Hepatocyte (in vitro differentiated cells): ENCODE data around the gene JUNB. TPM values are rescaled to one million over a fixed set of nuclear protein-coding genes. Genes with fewer than 3 reads are reported as not detected.

Experiments used
- DNase-seq: peaks from one replicate; pipeline ENCODE4 v3.0.0-alpha.2; 2016; ENCODE audit warnings: low spot score
- H2AFZ ChIP-seq: fragments of 200-600 bp; sonication (generic); 2 replicates; pipeline ENCODE4 v1.6.0; 2016; ENCODE audit warnings: antibody characterized with exemption, mild to moderate bottlenecking
- H3K27ac ChIP-seq: fragments of 200-600 bp; sonication (generic); 2 replicates; pipeline ENCODE4 v1.5.1; 2016; ENCODE audit warnings: mild to moderate bottlenecking
- H3K27me3 ChIP-seq: fragments of 200-600 bp; sonication (generic); 2 replicates; pipeline ENCODE4 v1.6.1; 2016
- H3K36me3 ChIP-seq: fragments of 200-600 bp; sonication (generic); replicated peaks from 2 replicates; pipeline ENCODE4 v1.5.1; 2016; ENCODE audit warnings: low read depth; ENCODE audit not compliant: insufficient read depth
- H3K4me1 ChIP-seq: fragments of 200-600 bp; sonication (generic); 2 replicates; pipeline ENCODE4 v1.5.1; 2016; ENCODE audit warnings: mild to moderate bottlenecking, moderate library complexity; ENCODE audit not compliant: insufficient read depth
- H3K4me2 ChIP-seq: fragments of 200-600 bp; sonication (generic); 2 replicates; pipeline ENCODE4 v1.6.0; 2016
- H3K4me3 ChIP-seq: fragments of 200-600 bp; sonication (generic); 2 replicates; pipeline ENCODE4 v1.5.1; 2016; ENCODE audit warnings: mild to moderate bottlenecking
- H3K79me2 ChIP-seq: fragments of 200-600 bp; sonication (generic); 2 replicates; pipeline ENCODE4 v1.6.0; 2017; ENCODE audit warnings: mild to moderate bottlenecking
- H3K9me2 ChIP-seq: fragments of 200-600 bp; sonication (generic); replicated peaks from 2 replicates; pipeline ENCODE4 v1.6.0; 2017; ENCODE audit warnings: mild to moderate bottlenecking; ENCODE audit not compliant: insufficient read depth
- H3K9me3 ChIP-seq: fragments of 200-600 bp; sonication (generic); 2 replicates; pipeline ENCODE4 v1.5.1; 2016; ENCODE audit warnings: low read depth, mild to moderate bottlenecking
- H4K20me1 ChIP-seq: fragments of 200-600 bp; sonication (generic); 2 replicates; pipeline ENCODE4 v1.6.0; 2016; ENCODE audit warnings: mild to moderate bottlenecking; ENCODE audit not compliant: insufficient read depth, poor library complexity, severe bottlenecking
- EZH2 ChIP-seq: fragments of 200-600 bp; sonication (generic); IDR thresholded peaks from 2 replicates; pipeline ENCODE4 v1.6.1; 2016; ENCODE audit warnings: antibody characterized with exemption, mild to moderate bottlenecking, borderline replicate concordance
- EZH2phosphoT487 ChIP-seq: fragments of 200-600 bp; sonication (generic); IDR thresholded peaks from one replicate; pipeline ENCODE4 v1.6.1; 2018; ENCODE audit warnings: antibody characterized with exemption, mild to moderate bottlenecking, low read depth, moderate library complexity; ENCODE audit not compliant: unreplicated experiment, severe bottlenecking
- WGBS: methylation state at CpG from one replicate; pipeline ENCODE4 v1.1.6; 2016; ENCODE audit warnings: low lambda C conversion rate; ENCODE audit errors: missing lambda C conversion rate; 5-methylcytosine and 5-hydroxymethylcytosine counted together
- polyA plus RNA-seq: library from polyadenylated mRNA; unstranded; fragments of >200 nt; fragmentation: Nextera tagmentation; extraction: Ambion mirVana; gene quantifications from 2 replicates; pipeline ENCODE4 v1.2.1, GENCODE V29; 2016
- total RNA-seq: library from RNA; depleted of rRNA; stranded (reverse); fragments of >200 nt; gene quantifications from 2 replicates; pipeline ENCODE4 v1.2.3, GENCODE V29; 2014
- TF ChIP-seq, protein P1 (sequence below): fragments of 200-600 bp; sonication (generic); IDR thresholded peaks from 2 replicates; pipeline ENCODE4 v1.5.1; 2016; ENCODE audit warnings: antibody characterized with exemption, mild to moderate bottlenecking; ENCODE audit not compliant: poor library complexity

JUNB gene
- total and polyA plus RNA-seq, 2 experiments from 2014 or later: 399 to 539 TPM

DNA sequence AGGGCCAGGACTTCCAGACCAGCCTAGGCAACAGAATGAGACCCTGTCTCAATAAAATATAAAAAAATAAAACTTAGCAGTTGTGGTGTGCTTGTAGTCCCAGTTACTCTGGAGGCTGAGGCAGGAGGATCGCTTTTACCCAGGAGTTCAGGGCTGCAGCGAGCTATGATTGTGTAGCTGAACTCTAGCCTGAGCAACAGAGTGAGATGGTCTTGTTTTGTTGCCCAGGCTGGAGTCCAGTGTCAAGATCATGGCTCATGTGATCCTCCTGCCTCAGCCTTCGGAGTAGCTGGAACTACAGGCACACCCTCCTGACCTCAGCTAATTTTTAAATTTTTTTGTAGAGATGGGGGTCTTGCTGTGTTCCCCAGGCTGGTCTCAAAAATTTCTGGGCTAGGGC is 4.3 kb upstream of the JUNB start:
- peak overlapping the region; percentile 99 for H3K27ac ChIP-seq
- no peaks in the 10 kb centered on the region for H3K27me3 ChIP-seq
- TF ChIP-seq EZH2phosphoT487: no peak
- TF ChIP-seq EZH2: no peak
- no peaks in the 10 kb centered on the region for H4K20me1 ChIP-seq
- no peak overlapping the region for H2AFZ ChIP-seq
- H3K4me1 ChIP-seq: peaks cover 74% of the 10 kb centered on the region
- peaks cover 5% of the 10 kb centered on the region for H3K79me2 ChIP-seq
- H3K9me3 ChIP-seq: no peaks in the 10 kb centered on the region
- H3K4me3 ChIP-seq: no peak overlapping the region
- H3K4me2 ChIP-seq: no peak overlapping the region
- no peak for DNase-seq
- no peaks in the 10 kb centered on the region for H3K36me3 ChIP-seq
- WGBS: 97% methylated on average over 3 of the region's 3 CpGs
- no peaks in the 10 kb centered on the region for H3K9me2 ChIP-seq

DNA sequence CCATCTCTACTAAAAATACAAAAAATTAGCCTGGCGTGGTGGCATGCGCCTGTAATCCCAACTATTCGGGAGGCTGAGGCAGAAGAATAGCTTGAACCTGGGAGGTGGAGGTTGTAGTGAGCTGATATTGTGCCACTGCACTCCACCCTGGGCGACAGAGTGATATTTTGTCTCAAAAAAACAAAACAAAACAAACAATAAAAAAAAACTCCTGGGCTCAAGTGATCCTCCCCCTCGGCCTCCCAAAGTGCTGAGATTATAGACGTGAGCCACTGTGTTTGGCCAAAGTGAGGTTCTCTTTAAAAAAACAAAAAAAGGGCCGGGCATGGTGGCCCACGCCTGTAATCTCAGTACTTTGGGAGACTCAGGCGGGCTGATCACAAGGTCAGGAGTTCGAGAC is 3.8 kb upstream of the JUNB start:
- no peak overlapping the region for H3K4me3 ChIP-seq
- H3K4me1 ChIP-seq: peaks cover 70% of the 10 kb centered on the region
- H3K4me2 ChIP-seq: peak overlapping the region; percentile 84

DNA sequence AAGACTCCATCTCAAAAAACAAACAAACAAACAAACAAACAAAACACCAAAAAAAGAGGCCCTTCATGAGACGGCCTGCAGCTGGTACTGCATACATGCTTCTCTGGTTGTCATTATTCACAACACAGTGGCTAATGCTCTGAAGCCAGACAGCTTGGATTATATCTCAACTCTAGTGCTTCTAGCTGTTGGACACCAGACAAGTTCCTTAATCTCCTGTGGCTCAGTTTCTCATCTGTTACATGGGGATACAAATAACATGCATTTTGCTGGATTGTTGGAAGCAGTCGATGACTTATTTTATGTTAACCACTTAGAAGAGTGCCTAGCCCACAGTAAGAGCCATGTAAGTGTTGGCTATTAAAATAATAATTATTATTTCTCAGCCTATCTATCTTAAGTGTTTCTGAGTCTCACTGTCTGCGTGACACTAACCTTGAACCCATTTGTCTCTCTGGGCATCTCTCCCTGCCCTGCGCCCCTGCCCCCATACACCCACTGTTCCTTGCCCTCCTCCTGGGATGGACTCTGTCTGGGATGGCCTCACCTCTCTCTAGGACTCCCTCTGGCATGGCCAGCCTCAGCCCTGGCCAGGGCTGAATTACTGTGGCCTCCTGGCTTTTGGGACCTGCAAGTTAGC is 3.1 kb upstream of the JUNB start:
- no peak overlapping the region for H2AFZ ChIP-seq

More for the DNA sequence above, 3.8 kb upstream of the JUNB start:
- H3K36me3 ChIP-seq: no peaks in the 10 kb centered on the region
- TF ChIP-seq EZH2: no peak
- no peak overlapping the region for H2AFZ ChIP-seq
- peaks cover 3% of the 10 kb centered on the region for H4K20me1 ChIP-seq
- no peaks in the 10 kb centered on the region for H3K27me3 ChIP-seq
- no peaks in the 10 kb centered on the region for H3K9me2 ChIP-seq
- peak overlapping the region; percentile 99 for H3K27ac ChIP-seq
- H3K9me3 ChIP-seq: no peaks in the 10 kb centered on the region
- DNase-seq: no peak
- 88% methylated on average over 10 of the region's 10 CpGs for WGBS
- H3K79me2 ChIP-seq: peaks cover 10% of the 10 kb centered on the region

DNA sequence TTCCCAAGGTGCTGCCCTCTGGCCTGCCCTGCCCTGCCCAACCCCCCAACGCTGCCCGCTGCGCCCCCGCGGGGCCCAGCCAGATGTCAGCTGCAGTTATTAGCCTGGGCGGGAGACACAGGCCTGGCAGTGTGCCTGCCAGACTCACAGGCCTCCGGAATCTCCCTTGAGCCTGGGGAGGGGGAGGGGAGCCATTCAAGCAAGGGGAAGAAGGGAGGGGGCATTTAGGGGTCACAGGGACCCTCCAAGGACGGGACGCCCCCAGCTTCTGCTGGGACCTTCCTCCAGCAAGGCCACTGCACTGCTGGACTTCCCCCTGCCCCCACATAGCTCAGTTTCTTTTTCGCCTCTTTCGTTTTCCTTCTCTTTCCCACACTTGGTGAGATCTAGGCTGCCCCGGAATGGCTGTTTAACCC is 2.6 kb upstream of the JUNB start:
- peaks cover 10% of the 10 kb centered on the region for H4K20me1 ChIP-seq
- no peaks in the 10 kb centered on the region for H3K36me3 ChIP-seq
- H3K4me2 ChIP-seq: peak overlapping the region; percentile 84
- 36% methylated on average over 3 of the region's 12 CpGs for WGBS
- peak overlapping the region; percentile 99 for H3K27ac ChIP-seq
- no peaks in the 10 kb centered on the region for H3K27me3 ChIP-seq
- no peak overlapping the region for H2AFZ ChIP-seq
- peaks cover 61% of the 10 kb centered on the region for H3K4me1 ChIP-seq
- no peak overlapping the region for H3K4me3 ChIP-seq
- H3K9me2 ChIP-seq: no peaks in the 10 kb centered on the region
- TF ChIP-seq EZH2: no peak
- TF ChIP-seq, protein P1, sequence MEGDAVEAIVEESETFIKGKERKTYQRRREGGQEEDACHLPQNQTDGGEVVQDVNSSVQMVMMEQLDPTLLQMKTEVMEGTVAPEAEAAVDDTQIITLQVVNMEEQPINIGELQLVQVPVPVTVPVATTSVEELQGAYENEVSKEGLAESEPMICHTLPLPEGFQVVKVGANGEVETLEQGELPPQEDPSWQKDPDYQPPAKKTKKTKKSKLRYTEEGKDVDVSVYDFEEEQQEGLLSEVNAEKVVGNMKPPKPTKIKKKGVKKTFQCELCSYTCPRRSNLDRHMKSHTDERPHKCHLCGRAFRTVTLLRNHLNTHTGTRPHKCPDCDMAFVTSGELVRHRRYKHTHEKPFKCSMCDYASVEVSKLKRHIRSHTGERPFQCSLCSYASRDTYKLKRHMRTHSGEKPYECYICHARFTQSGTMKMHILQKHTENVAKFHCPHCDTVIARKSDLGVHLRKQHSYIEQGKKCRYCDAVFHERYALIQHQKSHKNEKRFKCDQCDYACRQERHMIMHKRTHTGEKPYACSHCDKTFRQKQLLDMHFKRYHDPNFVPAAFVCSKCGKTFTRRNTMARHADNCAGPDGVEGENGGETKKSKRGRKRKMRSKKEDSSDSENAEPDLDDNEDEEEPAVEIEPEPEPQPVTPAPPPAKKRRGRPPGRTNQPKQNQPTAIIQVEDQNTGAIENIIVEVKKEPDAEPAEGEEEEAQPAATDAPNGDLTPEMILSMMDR: no peak
- no peak for TF ChIP-seq EZH2phosphoT487
- peaks cover 18% of the 10 kb centered on the region for H3K79me2 ChIP-seq
- no peaks in the 10 kb centered on the region for H3K9me3 ChIP-seq
- peak; percentile 91 for DNase-seq

More for the DNA sequence above, 3.1 kb upstream of the JUNB start:
- H3K36me3 ChIP-seq: no peaks in the 10 kb centered on the region
- H3K27ac ChIP-seq: peak overlapping the region; percentile 99
- peaks cover 66% of the 10 kb centered on the region for H3K4me1 ChIP-seq
- WGBS: 69% methylated on average over 4 of the region's 4 CpGs
- DNase-seq: no peak
- H3K27me3 ChIP-seq: no peaks in the 10 kb centered on the region
- no peak overlapping the region for H3K4me3 ChIP-seq
- peaks cover 10% of the 10 kb centered on the region for H4K20me1 ChIP-seq
- no peaks in the 10 kb centered on the region for H3K9me2 ChIP-seq
- TF ChIP-seq EZH2phosphoT487 (no peak), EZH2 (no peak)
- TF ChIP-seq, protein P1: no peak
- peak overlapping the region; percentile 84 for H3K4me2 ChIP-seq
- H3K9me3 ChIP-seq: no peaks in the 10 kb centered on the region
- H3K79me2 ChIP-seq: peaks cover 17% of the 10 kb centered on the region
